ENCODE results near the gene SOX2. TPM values are rescaled to one million over a fixed set of nuclear protein-coding genes. Genes with fewer than 3 reads are reported as not detected.

SOX2 gene
- total RNA-seq, 1 donor from 2014 or later, result under 0.01 TPM

GRCh38 chr3:181713676-181714612, 2.2 kb downstream of the SOX2 start:
- no peak overlapping the region for H3K9ac ChIP-seq (ENCODE audit: low read depth in 1 of 3, low read length in 3 of 3)
- peaks cover 8 to 16% (median 9%) of the 10 kb centered on the region in 3 donors for H3K4me1 ChIP-seq (ENCODE audit: control insufficient read depth in 3 of 3, insufficient read depth in 3 of 3, low read length in 3 of 3)

GRCh38 chr3:181715571-181716340, 4.0 kb downstream of the SOX2 start:
- Histone ChIP-seq H3K4me3 (ENCODE audit: low read length in 3 of 3) (no peak overlapping the region), H3K9ac (ENCODE audit: low read depth in 1 of 3, low read length in 3 of 3) (no peak overlapping the region), H3K36me3 (ENCODE audit: control insufficient read depth in 3 of 3, insufficient read depth in 3 of 3, low read length in 3 of 3) (no peaks in the 10 kb centered on the region), H3K27ac (ENCODE audit: low read depth, low read length) (no peak overlapping the region), H3K9me3 (ENCODE audit: control insufficient read depth in 3 of 3, low read length in 3 of 3) (no peaks in the 10 kb centered on the region), H3K27me3 (ENCODE audit: control insufficient read depth in 3 of 3, insufficient read depth in 3 of 3, low read length in 3 of 3) (peaks cover 80 to 90% (median 84%) of the 10 kb centered on the region in 3 donors), H3K4me1 (ENCODE audit: control insufficient read depth in 3 of 3, insufficient read depth in 3 of 3, low read length in 3 of 3) (peaks cover 8 to 13% (median 8%) of the 10 kb centered on the region in 3 donors)

More at GRCh38 chr3:181713676-181714612, 2.2 kb downstream of the SOX2 start:
- Histone ChIP-seq H3K4me3 (ENCODE audit: low read length in 3 of 3) (no peak overlapping the region), H3K36me3 (ENCODE audit: control insufficient read depth in 3 of 3, insufficient read depth in 3 of 3, low read length in 3 of 3) (no peaks in the 10 kb centered on the region), H3K9me3 (ENCODE audit: control insufficient read depth in 3 of 3, low read length in 3 of 3) (no peaks in the 10 kb centered on the region), H3K27me3 (ENCODE audit: control insufficient read depth in 3 of 3, insufficient read depth in 3 of 3, low read length in 3 of 3) (peaks cover 79 to 90% (median 84%) of the 10 kb centered on the region in 3 donors), H3K27ac (ENCODE audit: low read depth, low read length) (no peak overlapping the region)

GRCh38 chr3:181716966-181717365, 5.2 kb downstream of the SOX2 start:
- H3K27me3 ChIP-seq (ENCODE audit: control insufficient read depth in 3 of 3, insufficient read depth in 3 of 3, low read length in 3 of 3), result peaks cover 80 to 91% (median 82%) of the 10 kb centered on the region in 3 donors
- no peak overlapping the region for H3K27ac ChIP-seq (ENCODE audit: low read depth, low read length)
- H3K4me3 ChIP-seq (ENCODE audit: low read length in 3 of 3), result no peak overlapping the region
- H3K36me3 ChIP-seq (ENCODE audit: control insufficient read depth in 3 of 3, insufficient read depth in 3 of 3, low read length in 3 of 3), result no peaks in the 10 kb centered on the region
- no peaks in the 10 kb centered on the region for H3K9me3 ChIP-seq (ENCODE audit: control insufficient read depth in 3 of 3, low read length in 3 of 3)
- H3K9ac ChIP-seq (ENCODE audit: low read depth in 1 of 3, low read length in 3 of 3), result no peak overlapping the region
- peaks cover 2 to 6% (median 4%) of the 10 kb centered on the region in 3 donors for H3K4me1 ChIP-seq (ENCODE audit: control insufficient read depth in 3 of 3, insufficient read depth in 3 of 3, low read length in 3 of 3)

GRCh38 chr3:181717549-181718171, 5.9 kb downstream of the SOX2 start:
- Histone ChIP-seq H3K27me3 (ENCODE audit: control insufficient read depth in 3 of 3, insufficient read depth in 3 of 3, low read length in 3 of 3) (peaks cover 82 to 94% (median 85%) of the 10 kb centered on the region in 3 donors), H3K4me1 (ENCODE audit: control insufficient read depth in 3 of 3, insufficient read depth in 3 of 3, low read length in 3 of 3) (peaks cover 2 to 4% (median 2%) of the 10 kb centered on the region in 3 donors), H3K9ac (ENCODE audit: low read depth in 1 of 3, low read length in 3 of 3) (no peak overlapping the region), H3K4me3 (ENCODE audit: low read length in 3 of 3) (no peak overlapping the region), H3K9me3 (ENCODE audit: control insufficient read depth in 3 of 3, low read length in 3 of 3) (no peaks in the 10 kb centered on the region), H3K27ac (ENCODE audit: low read depth, low read length) (no peak overlapping the region), H3K36me3 (ENCODE audit: control insufficient read depth in 3 of 3, insufficient read depth in 3 of 3, low read length in 3 of 3) (no peaks in the 10 kb centered on the region)

DNA sequence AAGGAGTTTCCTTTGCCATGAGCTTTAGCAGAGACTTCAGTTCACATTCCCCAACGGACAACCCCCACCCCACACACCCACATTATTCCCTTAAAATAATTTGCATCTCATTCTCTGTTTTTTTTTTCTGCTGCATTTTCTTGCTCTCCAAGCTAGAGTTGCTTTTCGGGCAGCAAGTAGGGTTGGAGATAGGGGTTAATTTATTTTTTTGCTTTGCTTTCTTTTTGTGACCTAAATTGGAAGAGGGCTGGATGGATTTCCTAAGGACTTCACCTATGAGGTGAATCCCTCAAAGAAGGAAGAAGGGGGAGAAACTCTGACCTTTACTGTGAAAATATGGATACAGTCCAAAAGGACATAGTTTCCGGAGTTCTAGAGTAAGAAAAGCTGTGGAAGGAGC, 6.6 kb downstream of the SOX2 start:
- H3K4me3 ChIP-seq (ENCODE audit: low read length in 3 of 3), result no peak overlapping the region
- H3K9me3 ChIP-seq (ENCODE audit: control insufficient read depth in 3 of 3, low read length in 3 of 3), result no peaks in the 10 kb centered on the region
- peaks cover 82 to 94% (median 85%) of the 10 kb centered on the region in 3 donors for H3K27me3 ChIP-seq (ENCODE audit: control insufficient read depth in 3 of 3, insufficient read depth in 3 of 3, low read length in 3 of 3)
- H3K27ac ChIP-seq (ENCODE audit: low read depth, low read length), result no peak overlapping the region
- H3K9ac ChIP-seq (ENCODE audit: low read depth in 1 of 3, low read length in 3 of 3), result no peak overlapping the region
- H3K36me3 ChIP-seq (ENCODE audit: control insufficient read depth in 3 of 3, insufficient read depth in 3 of 3, low read length in 3 of 3), result no peaks in the 10 kb centered on the region
- H3K4me1 ChIP-seq (ENCODE audit: control insufficient read depth in 3 of 3, insufficient read depth in 3 of 3, low read length in 3 of 3), result no peaks in the 10 kb centered on the region

DNA sequence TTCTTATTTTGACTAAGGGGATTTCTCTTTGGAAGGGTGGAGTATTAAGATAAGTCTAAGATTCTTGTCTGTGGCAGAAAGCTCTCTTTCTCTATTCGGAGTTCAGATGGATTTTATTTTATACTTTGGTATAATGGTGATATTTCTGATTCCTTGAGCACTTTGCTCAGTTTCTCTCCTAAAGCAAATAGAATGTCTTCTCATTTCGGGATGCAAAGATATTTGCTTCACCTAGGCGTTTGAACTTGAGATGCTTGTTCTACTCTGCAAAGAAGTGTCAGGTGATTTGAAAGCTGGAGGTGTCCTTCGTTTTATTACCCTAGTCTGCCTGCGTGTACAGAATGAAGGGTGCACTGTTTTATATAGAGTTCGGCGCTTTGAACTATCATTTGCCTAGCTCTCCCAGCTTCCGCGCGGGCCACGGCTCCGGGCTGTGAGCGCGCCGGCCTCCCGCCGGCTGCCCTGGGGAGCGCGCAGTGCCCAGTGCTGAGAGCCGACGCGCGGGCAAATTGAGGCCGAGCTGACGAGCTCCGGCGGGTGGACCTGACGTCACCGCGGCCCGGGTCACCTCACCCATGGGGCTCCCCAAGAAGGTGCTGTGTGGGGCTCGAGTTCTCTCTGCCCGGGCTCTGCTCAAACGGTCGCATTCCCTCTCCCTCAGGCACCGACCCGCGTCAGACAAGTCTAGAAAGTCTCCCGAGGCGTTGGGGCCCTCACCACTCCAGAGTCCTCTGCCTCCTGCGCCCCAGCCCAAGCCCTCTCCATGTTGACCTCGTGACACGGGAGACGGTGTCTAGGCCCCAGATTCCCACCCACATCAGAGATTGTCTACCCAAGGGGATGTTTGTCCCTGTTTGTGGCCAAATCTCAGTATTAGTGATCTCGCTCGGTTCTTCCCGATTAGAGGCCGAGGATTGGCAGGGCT, 7.5 kb downstream of the SOX2 start:
- no peaks in the 10 kb centered on the region for H3K9me3 ChIP-seq (ENCODE audit: control insufficient read depth in 3 of 3, low read length in 3 of 3)
- H3K27me3 ChIP-seq (ENCODE audit: control insufficient read depth in 3 of 3, insufficient read depth in 3 of 3, low read length in 3 of 3), result peaks cover 83 to 96% (median 92%) of the 10 kb centered on the region in 3 donors
- H3K9ac ChIP-seq (ENCODE audit: low read depth in 1 of 3, low read length in 3 of 3), result no peak overlapping the region
- H3K27ac ChIP-seq (ENCODE audit: low read depth, low read length), result no peak overlapping the region
- no peaks in the 10 kb centered on the region for H3K4me1 ChIP-seq (ENCODE audit: control insufficient read depth in 3 of 3, insufficient read depth in 3 of 3, low read length in 3 of 3)
- H3K4me3 ChIP-seq (ENCODE audit: low read length in 3 of 3), result no peak overlapping the region
- H3K36me3 ChIP-seq (ENCODE audit: control insufficient read depth in 3 of 3, insufficient read depth in 3 of 3, low read length in 3 of 3), result no peaks in the 10 kb centered on the region

GRCh38 chr3:181719991-181720680, 8.4 kb downstream of the SOX2 start:
- H3K27ac ChIP-seq (ENCODE audit: low read depth, low read length), result no peak overlapping the region
- H3K9ac ChIP-seq (ENCODE audit: low read depth in 1 of 3, low read length in 3 of 3), result no peak overlapping the region
- H3K36me3 ChIP-seq (ENCODE audit: control insufficient read depth in 3 of 3, insufficient read depth in 3 of 3, low read length in 3 of 3), result no peaks in the 10 kb centered on the region
- no peaks in the 10 kb centered on the region for H3K9me3 ChIP-seq (ENCODE audit: control insufficient read depth in 3 of 3, low read length in 3 of 3)
- no peaks in the 10 kb centered on the region for H3K4me1 ChIP-seq (ENCODE audit: control insufficient read depth in 3 of 3, insufficient read depth in 3 of 3, low read length in 3 of 3)
- no peak overlapping the region for H3K4me3 ChIP-seq (ENCODE audit: low read length in 3 of 3)
- peaks cover 84 to 96% (median 92%) of the 10 kb centered on the region in 3 donors for H3K27me3 ChIP-seq (ENCODE audit: control insufficient read depth in 3 of 3, insufficient read depth in 3 of 3, low read length in 3 of 3)

- H3K4me3 ChIP-seq (ENCODE audit: low read length in 3 of 3), result no peak overlapping the region
- peaks cover 0 to under 1% (median 0%) of the 10 kb centered on the region in 3 donors for H3K4me1 ChIP-seq (ENCODE audit: control insufficient read depth in 3 of 3, insufficient read depth in 3 of 3, low read length in 3 of 3)
- no peaks in the 10 kb centered on the region for H3K36me3 ChIP-seq (ENCODE audit: control insufficient read depth in 3 of 3, insufficient read depth in 3 of 3, low read length in 3 of 3)
- H3K27ac ChIP-seq (ENCODE audit: low read depth, low read length), result no peak overlapping the region
- H3K27me3 ChIP-seq (ENCODE audit: control insufficient read depth in 3 of 3, insufficient read depth in 3 of 3, low read length in 3 of 3), result peaks cover 85 to 97% (median 95%) of the 10 kb centered on the region in 3 donors
- no peak overlapping the region for H3K9ac ChIP-seq (ENCODE audit: low read depth in 1 of 3, low read length in 3 of 3)
- no peaks in the 10 kb centered on the region for H3K9me3 ChIP-seq (ENCODE audit: control insufficient read depth in 3 of 3, low read length in 3 of 3)
Observed at GRCh38 chr3:181721046-181721875, 9.5 kb downstream of the SOX2 start.
